Measurements from ENCODE around the gene NQO2. TPM values are rescaled to one million over a fixed set of nuclear protein-coding genes. Genes with fewer than 3 reads are reported as not detected.

The NQO2 gene
- total and polyA plus RNA-seq, 2 of the 13 experiments (the other 11 are each of a cell fraction or from before 2014, with no cell fraction given) = 32.2 to 56.5 TPM

DNA sequence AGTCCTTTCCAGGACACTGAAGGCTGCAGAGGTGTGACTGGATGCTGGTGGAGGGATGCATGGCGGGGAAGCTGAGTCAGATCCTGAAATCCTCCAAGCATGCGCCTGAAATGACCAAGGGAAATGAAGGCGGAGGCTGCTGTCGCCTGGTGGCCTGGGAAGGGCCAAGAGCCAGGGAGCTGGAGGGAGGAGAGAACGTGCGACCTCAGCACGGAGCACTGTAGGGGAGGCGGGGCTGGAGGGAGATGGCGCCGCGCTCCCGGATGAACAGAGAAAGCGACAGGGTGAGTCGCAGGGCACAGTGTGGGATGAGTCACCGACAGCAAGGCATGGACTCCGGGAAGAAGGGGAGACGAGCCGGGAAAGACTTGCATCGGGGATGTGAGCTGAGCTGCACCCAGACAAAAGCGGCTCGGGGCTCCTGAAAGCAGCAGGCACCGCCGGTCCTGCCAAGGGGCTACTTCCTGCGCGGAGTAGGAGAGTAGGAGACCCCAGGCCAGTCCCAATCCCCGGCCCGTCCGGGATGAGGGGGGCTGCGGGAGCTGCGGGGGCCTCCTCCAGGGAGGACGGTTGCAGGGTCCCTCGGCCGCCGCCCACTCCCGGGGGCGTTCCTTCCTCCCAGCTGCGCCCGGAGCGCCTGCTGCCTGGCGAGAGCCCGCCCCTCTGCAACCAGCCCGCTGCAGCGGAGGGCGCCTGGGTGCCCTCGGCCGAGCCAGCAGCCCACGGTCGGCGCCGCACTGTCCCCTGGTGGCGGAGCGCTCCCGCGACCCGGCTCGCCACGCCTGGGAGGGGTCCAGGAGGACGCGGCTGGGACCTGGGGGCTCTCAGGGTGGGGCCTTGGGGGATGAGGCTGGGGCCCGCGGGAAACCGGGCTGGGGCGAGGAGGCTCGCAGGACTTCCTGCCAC is 11.0 kb upstream of the NQO2 start (continued):
- TF ChIP-seq, protein P1, sequence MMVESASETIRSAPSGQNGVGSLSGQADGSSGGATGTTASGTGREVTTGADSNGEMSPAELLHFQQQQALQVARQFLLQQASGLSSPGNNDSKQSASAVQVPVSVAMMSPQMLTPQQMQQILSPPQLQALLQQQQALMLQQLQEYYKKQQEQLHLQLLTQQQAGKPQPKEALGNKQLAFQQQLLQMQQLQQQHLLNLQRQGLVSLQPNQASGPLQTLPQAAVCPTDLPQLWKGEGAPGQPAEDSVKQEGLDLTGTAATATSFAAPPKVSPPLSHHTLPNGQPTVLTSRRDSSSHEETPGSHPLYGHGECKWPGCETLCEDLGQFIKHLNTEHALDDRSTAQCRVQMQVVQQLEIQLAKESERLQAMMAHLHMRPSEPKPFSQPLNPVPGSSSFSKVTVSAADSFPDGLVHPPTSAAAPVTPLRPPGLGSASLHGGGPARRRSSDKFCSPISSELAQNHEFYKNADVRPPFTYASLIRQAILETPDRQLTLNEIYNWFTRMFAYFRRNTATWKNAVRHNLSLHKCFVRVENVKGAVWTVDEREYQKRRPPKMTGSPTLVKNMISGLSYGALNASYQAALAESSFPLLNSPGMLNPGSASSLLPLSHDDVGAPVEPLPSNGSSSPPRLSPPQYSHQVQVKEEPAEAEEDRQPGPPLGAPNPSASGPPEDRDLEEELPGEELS (CRISPR knock-in tag; IDR thresholded peaks at IDR 0.05) = peak; percentile 57; the same call in 1 of the 2 replicates
- TF ChIP-seq REXO4 (CRISPR knock-in tag; IDR thresholded peaks at IDR 0.05; ENCODE audit: borderline replicate concordance) = no peak
- TF ChIP-seq ZNF431 (CRISPR knock-in tag; IDR thresholded peaks at IDR 0.05; ENCODE audit: borderline replicate concordance, low read depth) = peak; percentile 23; the same call in 1 of the 2 replicates
- peak; percentile 63; the same call in 1 of the 2 replicates for TF ChIP-seq ZFP1 (CRISPR knock-in tag; IDR thresholded peaks at IDR 0.05)
- TF ChIP-seq TBX3 (IDR thresholded peaks at IDR 0.05; ENCODE audit: borderline replicate concordance) = peak; percentile 22; the same call in 1 of the 2 replicates
- TF ChIP-seq ZNF20 (CRISPR knock-in tag; IDR thresholded peaks at IDR 0.05) = peak; percentile 58; the same call in 1 of the 2 replicates
- TF ChIP-seq ASH2L (IDR thresholded peaks at IDR 0.05; ENCODE audit: insufficient read length, low read depth, low read length) = no peak
- TF ChIP-seq FOXA1 (IDR thresholded peaks at IDR 0.05) = no peak
- TF ChIP-seq FOXA1 (CRISPR knock-in tag; IDR thresholded peaks at IDR 0.05) = no peak
- TF ChIP-seq REPIN1 (CRISPR knock-in tag; IDR thresholded peaks at IDR 0.05; ENCODE audit: borderline replicate concordance, low read depth) = peak; percentile 91; the same call in 1 of the 2 replicates
- TF ChIP-seq FOXO4 (CRISPR knock-in tag; conservative IDR thresholded peaks at IDR 0.05) = no peak
- TF ChIP-seq ZNF550 (CRISPR knock-in tag; IDR thresholded peaks at IDR 0.05; ENCODE audit: borderline replicate concordance) = peak; percentile 91
- TF ChIP-seq ZNF33B (CRISPR knock-in tag; IDR thresholded peaks at IDR 0.05) = peak; percentile 47; the same call in 1 of the 2 replicates
- TF ChIP-seq MATR3 (CRISPR knock-in tag; IDR thresholded peaks at IDR 0.05) = no peak
- TF ChIP-seq ZNF615 (CRISPR knock-in tag; IDR thresholded peaks at IDR 0.05; ENCODE audit: borderline replicate concordance) = peak; percentile 39; the same call in 1 of the 2 replicates
- TF ChIP-seq ZNF251 (CRISPR knock-in tag; IDR thresholded peaks at IDR 0.05) = peak; percentile 42; the same call in 1 of the 2 replicates
- peak; percentile 50; the same call in 1 of the 2 replicates for TF ChIP-seq CAMTA2 (CRISPR knock-in tag; IDR thresholded peaks at IDR 0.05; ENCODE audit: borderline replicate concordance)
- peak; percentile 61 for TF ChIP-seq ZKSCAN8 (CRISPR knock-in tag; IDR thresholded peaks at IDR 0.05; ENCODE audit: borderline replicate concordance)
- TF ChIP-seq ZNF501 (CRISPR knock-in tag; IDR thresholded peaks at IDR 0.05) = peak; percentile 92
- no peak for TF ChIP-seq SP140L (CRISPR knock-in tag; IDR thresholded peaks at IDR 0.05; ENCODE audit: borderline replicate concordance)
- TF ChIP-seq HNRNPUL1 (IDR thresholded peaks at IDR 0.05; ENCODE audit: low read depth, low read length) = peak; percentile 61; the same call in 1 of the 2 replicates
- TF ChIP-seq EED (CRISPR knock-in tag; IDR thresholded peaks at IDR 0.05) = peak; percentile 94
- peak; percentile 34 for TF ChIP-seq CBFB (CRISPR knock-in tag; IDR thresholded peaks at IDR 0.05)
